ENCODE data around the gene SLC43A3.
A peak's percentile ranks its signal among the peaks of the same experiment; 100 is the strongest.

Gene SLC43A3

GRCh38 chr11:57440744-57441414, 14.0 kb upstream of the SLC43A3 start:
- ATAC-seq, result no peak
- Mint-ChIP-seq H3K4me1 (no peaks in the 10 kb centered on the region), H3K27ac (no peak overlapping the region), H3K4me3 (no peak overlapping the region), H3K27me3 (peaks cover 25% of the 10 kb centered on the region), H3K9me3 (no peaks in the 10 kb centered on the region), H3K36me3 (no peaks in the 10 kb centered on the region)

- Mint-ChIP-seq H3K4me1 (no peaks in the 10 kb centered on the region), H3K27ac (no peak overlapping the region), H3K9me3 (no peaks in the 10 kb centered on the region), H3K36me3 (no peaks in the 10 kb centered on the region), H3K4me3 (no peak overlapping the region), H3K27me3 (peaks cover 14% of the 10 kb centered on the region)
- ATAC-seq, result no peak
These were observed 12.9 kb upstream of the SLC43A3 start for GRCh38 chr11:57439786-57440185.

GRCh38 chr11:57438345-57439285, 11.7 kb upstream of the SLC43A3 start:
- no peak overlapping the region for H3K27ac Mint-ChIP-seq
- H3K4me3 Mint-ChIP-seq, result no peak overlapping the region
- H3K4me1 Mint-ChIP-seq, result no peaks in the 10 kb centered on the region
- H3K9me3 Mint-ChIP-seq, result no peaks in the 10 kb centered on the region
- peaks cover 10% of the 10 kb centered on the region for H3K27me3 Mint-ChIP-seq
- H3K36me3 Mint-ChIP-seq, result no peaks in the 10 kb centered on the region
- no peak for ATAC-seq

- no peak for ATAC-seq
- Mint-ChIP-seq H3K27me3 (peaks cover 6% of the 10 kb centered on the region), H3K4me1 (peaks cover 10% of the 10 kb centered on the region), H3K27ac (no peak overlapping the region), H3K36me3 (no peaks in the 10 kb centered on the region), H3K9me3 (no peaks in the 10 kb centered on the region), H3K4me3 (no peak overlapping the region)
These were observed 9.1 kb upstream of the SLC43A3 start for GRCh38 chr11:57436031-57436430.

GRCh38 chr11:57434640-57435546, 8.0 kb upstream of the SLC43A3 start:
- Mint-ChIP-seq H3K36me3 (no peaks in the 10 kb centered on the region), H3K9me3 (no peaks in the 10 kb centered on the region), H3K4me3 (no peak overlapping the region), H3K27ac (no peak overlapping the region), H3K4me1 (peaks cover 10% of the 10 kb centered on the region), H3K27me3 (no peaks in the 10 kb centered on the region)
- ATAC-seq, result no peak

GRCh38 chr11:57432714-57433163, 5.8 kb upstream of the SLC43A3 start:
- no peaks in the 10 kb centered on the region for H3K27me3 Mint-ChIP-seq
- H3K9me3 Mint-ChIP-seq, result no peaks in the 10 kb centered on the region
- no peak overlapping the region for H3K4me3 Mint-ChIP-seq
- H3K27ac Mint-ChIP-seq, result no peak overlapping the region
- H3K4me1 Mint-ChIP-seq, result peaks cover 12% of the 10 kb centered on the region
- ATAC-seq, result peak; percentile 35
- H3K36me3 Mint-ChIP-seq, result no peaks in the 10 kb centered on the region

GRCh38 chr11:57432149-57432561, 5.2 kb upstream of the SLC43A3 start:
- peak; percentile 13 for ATAC-seq
- H3K27me3 Mint-ChIP-seq, result no peaks in the 10 kb centered on the region
- peaks cover 18% of the 10 kb centered on the region for H3K4me1 Mint-ChIP-seq
- H3K4me3 Mint-ChIP-seq, result no peak overlapping the region
- H3K9me3 Mint-ChIP-seq, result no peaks in the 10 kb centered on the region
- H3K27ac Mint-ChIP-seq, result no peak overlapping the region
- H3K36me3 Mint-ChIP-seq, result no peaks in the 10 kb centered on the region

GRCh38 chr11:57430952-57431351, 4.0 kb upstream of the SLC43A3 start:
- Mint-ChIP-seq H3K9me3 (no peaks in the 10 kb centered on the region), H3K27me3 (no peaks in the 10 kb centered on the region), H3K27ac (no peak overlapping the region), H3K36me3 (no peaks in the 10 kb centered on the region), H3K4me3 (no peak overlapping the region), H3K4me1 (peaks cover 28% of the 10 kb centered on the region)
- no peak for ATAC-seq

- H3K4me1 Mint-ChIP-seq, result peaks cover 38% of the 10 kb centered on the region
- no peak overlapping the region for H3K4me3 Mint-ChIP-seq
- H3K9me3 Mint-ChIP-seq, result no peaks in the 10 kb centered on the region
- H3K27me3 Mint-ChIP-seq, result no peaks in the 10 kb centered on the region
- H3K36me3 Mint-ChIP-seq, result peaks cover 2% of the 10 kb centered on the region
- no peak overlapping the region for H3K27ac Mint-ChIP-seq
- ATAC-seq, result no peak
These were observed 3.0 kb upstream of the SLC43A3 start for GRCh38 chr11:57429946-57430345.

- no peak overlapping the region for H3K4me3 Mint-ChIP-seq
- no peaks in the 10 kb centered on the region for H3K9me3 Mint-ChIP-seq
- ATAC-seq, result no peak
- H3K27me3 Mint-ChIP-seq, result no peaks in the 10 kb centered on the region
- peaks cover 13% of the 10 kb centered on the region for H3K36me3 Mint-ChIP-seq
- H3K4me1 Mint-ChIP-seq, result peaks cover 51% of the 10 kb centered on the region
- no peak overlapping the region for H3K27ac Mint-ChIP-seq
These were observed 1.7 kb upstream of the SLC43A3 start for GRCh38 chr11:57428643-57429042.

GRCh38 chr11:57427727-57428082, 784 bp upstream of the SLC43A3 start:
- Mint-ChIP-seq H3K36me3 (peaks cover 23% of the 10 kb centered on the region), H3K27me3 (no peaks in the 10 kb centered on the region), H3K4me3 (peak overlapping the region; percentile 93), H3K27ac (peak overlapping the region; percentile 91), H3K9me3 (no peaks in the 10 kb centered on the region), H3K4me1 (peaks cover 60% of the 10 kb centered on the region)
- ATAC-seq, result no peak

- peaks cover 35% of the 10 kb centered on the region for H3K36me3 Mint-ChIP-seq
- peak overlapping the region; percentile 93 for H3K4me3 Mint-ChIP-seq
- no peak for ATAC-seq
- H3K9me3 Mint-ChIP-seq, result no peaks in the 10 kb centered on the region
- H3K27me3 Mint-ChIP-seq, result no peaks in the 10 kb centered on the region
- peaks cover 53% of the 10 kb centered on the region for H3K4me1 Mint-ChIP-seq
- H3K27ac Mint-ChIP-seq, result peak overlapping the region; percentile 91
These were observed 437 bp downstream of the SLC43A3 start for GRCh38 chr11:57426439-57426928.

GRCh38 chr11:57425565-57426438, 1.1 kb downstream of the SLC43A3 start:
- peaks cover 53% of the 10 kb centered on the region for H3K4me1 Mint-ChIP-seq
- no peaks in the 10 kb centered on the region for H3K9me3 Mint-ChIP-seq
- peaks cover 42% of the 10 kb centered on the region for H3K36me3 Mint-ChIP-seq
- peak overlapping the region; percentile 91 for H3K27ac Mint-ChIP-seq
- no peak for ATAC-seq
- peak overlapping the region; percentile 93 for H3K4me3 Mint-ChIP-seq
- H3K27me3 Mint-ChIP-seq, result no peaks in the 10 kb centered on the region

Measured in stimulated activated memory B cell treated with anti-CD40 and anti-IgM and Interleukin-4, amounts not matched to agents 10 μg/mL and 1 μg/mL and 100 μg/mL, for 72 hours (primary cell).